HG03432 (cell line): ENCODE results near the gene LRRC45.

Experiments used
- ATAC-seq: cut with Tn5 transposase; IDR thresholded peaks from one replicate; pipeline ENCODE4 v1.9.1; 2021; ENCODE audit warnings: mild to moderate bottlenecking, moderate library complexity; ENCODE audit not compliant: unreplicated experiment

LRRC45 gene

GRCh38 chr17:82080048-82080788 lies 57.1 kb downstream of the LRRC45 start:
- no peak for ATAC-seq
